Activated gamma-delta T cell treated with Interleukin-2 at 50 U/mL for 16 hours (primary cell): ENCODE measurements around the gene PABPN1.

Experiments
- DNase-seq: peaks from one replicate; pipeline ENCODE4 v3.0.0-alpha.2; 2020

PABPN1 gene

DNA sequence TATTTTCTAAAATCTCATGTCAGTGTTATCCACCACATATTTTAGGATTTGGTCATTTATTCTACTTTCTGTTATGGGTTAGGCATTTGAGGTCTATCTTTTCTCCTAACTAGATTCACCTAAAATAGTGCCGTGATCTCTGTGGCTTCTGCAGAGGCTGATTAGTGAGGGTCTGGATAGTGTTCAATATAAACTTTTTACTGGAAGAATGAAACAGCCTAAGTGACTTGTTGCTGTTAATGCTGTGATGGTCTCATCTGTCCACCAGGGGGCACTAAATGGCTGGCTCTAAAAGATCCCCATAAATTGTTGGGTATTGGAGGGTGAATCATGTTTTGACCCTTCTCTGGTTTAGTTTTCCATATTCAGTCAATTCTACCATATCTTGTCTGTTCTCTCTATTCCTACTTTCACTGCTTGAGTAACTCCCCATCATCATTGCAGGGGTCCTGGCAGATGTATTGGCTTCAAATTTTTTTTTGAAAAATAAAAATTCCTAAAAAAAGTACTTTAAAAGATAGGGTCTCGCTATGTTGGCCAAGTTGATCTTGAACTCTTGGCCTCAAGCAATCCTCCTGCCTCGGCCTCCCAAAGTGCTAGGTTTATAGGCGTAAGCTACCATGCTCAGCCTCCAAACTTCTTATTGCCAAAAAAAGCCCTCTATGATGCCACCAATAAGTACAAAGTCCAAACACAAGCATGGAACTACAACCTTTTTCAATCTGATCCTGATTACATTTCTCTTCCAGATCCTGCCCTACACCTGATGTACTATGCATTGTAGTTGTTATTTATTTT is 6.9 kb downstream of the PABPN1 start:
- peak; percentile 69 for DNase-seq

- DNase-seq: no peak
These were observed 14.4 kb downstream of the PABPN1 start for GRCh38 chr14:23335623-23336022.

DNA sequence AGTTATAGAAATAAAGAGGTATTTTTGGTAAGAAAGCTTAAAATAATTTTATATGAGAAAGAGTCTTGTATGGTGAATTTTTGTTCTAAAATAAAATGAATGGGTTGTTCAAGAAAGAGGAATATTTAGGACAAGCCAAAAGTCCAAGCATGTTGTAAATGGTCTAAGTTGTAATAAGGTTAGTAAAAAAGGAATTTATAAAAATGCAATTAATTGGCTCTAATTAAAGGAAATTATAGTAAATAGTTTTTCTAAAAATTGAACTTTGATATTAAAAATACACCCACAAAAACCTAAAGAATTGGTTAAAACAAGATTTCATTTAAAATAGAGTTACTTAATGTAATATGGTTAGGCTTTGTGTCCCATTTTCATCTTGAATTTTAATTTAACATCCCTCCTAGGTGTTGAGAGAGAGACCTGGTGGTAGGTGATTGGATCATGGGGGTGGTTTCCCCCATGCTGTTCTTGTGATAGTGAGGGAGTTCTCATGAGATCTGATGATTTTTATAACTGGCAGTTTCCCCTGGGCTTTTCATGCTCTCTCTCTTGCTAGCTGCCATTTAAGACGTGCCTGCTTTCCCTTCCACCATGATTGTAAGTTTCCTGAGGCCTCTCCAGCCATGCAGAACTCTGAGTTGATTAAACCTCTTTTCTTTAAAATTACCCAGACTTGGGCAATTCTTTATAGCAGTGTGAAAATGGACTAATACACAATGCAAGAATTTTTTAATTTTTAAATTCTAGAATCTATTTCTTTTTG is 18.4 kb downstream of the PABPN1 start:
- DNase-seq: no peak

GRCh38 chr14:23344481-23344880 is 23.2 kb downstream of the PABPN1 start:
- no peak for DNase-seq

GRCh38 chr14:23345987-23346692 is 24.9 kb downstream of the PABPN1 start:
- no peak for DNase-seq

DNA sequence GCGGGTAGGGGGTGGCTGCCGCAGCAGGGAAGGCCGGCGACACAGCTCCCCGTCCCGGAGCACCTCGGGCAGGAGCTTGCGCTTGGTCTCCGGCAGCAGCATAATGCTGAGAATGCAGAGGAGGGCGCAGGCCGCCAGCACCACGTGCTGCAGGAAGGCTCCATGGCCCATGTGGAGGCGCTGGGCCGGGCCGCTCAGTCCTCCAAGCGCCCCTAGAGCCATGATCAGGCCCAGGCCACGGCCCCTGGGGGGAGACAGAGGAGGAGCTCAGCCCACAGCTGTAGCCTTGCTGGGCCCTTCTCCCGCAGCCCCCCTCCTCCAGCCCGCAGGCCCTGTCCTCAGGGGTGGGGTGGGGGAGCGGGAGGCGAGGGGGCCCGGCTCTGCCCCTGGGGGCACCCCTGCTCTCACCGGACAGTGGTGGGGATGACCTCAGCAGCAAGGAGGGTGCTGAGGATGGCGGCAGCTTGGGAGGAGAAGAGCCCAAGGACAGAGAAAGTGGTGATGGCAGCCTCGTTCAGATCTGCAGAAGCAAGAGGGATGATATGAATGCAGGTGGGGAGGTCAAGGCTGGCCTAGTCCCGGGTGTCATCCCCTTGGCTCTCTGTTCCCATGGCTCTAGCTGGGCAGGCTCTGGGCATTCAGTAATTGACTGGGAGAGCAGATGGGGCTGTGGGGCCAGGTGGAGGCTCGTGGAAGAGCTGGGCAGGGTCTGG is 25.6 kb downstream of the PABPN1 start:
- no peak for DNase-seq

GRCh38 chr14:23347406-23348296 is 26.4 kb downstream of the PABPN1 start:
- no peak for DNase-seq

DNA sequence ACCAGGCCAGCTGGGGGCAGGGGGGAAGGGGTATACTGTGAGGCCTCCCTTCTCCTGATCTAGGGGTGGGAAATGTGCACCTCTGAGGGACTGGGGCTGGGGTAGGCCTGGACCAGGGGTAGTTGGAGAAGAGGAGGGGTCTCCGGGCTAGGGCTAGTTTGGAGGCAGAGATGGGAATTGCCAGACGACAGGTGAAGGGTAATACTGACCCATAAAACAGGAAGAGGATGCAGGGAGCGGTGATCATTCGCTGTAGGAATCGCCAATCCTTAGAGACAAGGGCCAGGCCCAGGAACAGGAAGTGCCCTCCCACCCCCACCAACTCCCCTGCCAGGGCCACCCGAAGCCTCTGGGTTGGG is 27.0 kb downstream of the PABPN1 start:
- no peak for DNase-seq

DNA sequence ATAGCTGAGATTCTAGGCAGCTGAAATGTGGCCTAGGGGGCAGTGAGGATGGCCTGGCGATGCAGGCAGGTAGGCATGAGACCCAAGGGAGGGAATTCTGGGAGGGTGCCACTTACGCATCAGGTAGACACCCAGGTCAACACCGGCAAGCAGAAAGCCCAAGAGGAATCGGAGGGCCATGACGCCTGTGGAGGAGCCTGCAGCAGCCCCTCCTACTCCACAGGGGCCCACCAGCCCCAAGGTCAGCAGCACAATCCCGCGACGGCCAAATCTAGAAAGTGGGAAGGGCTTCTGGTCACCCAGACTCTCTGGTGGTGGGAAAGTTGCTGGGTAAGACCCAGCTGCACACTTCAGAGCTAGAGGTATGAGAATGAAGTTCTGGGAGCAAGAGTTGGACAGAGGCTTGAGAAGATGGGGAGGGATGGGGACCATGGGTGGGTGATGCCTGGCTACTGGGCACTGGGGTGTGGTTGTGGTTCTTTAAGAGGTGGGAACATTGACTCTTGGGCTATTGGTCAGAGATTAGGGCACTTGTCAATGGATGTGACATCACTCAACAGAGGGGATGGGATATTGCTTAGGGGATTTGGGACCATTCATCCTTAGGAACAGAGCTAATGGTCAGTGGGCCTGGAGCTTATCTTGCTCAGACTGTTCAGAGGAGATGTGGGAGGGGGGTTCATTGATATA is 28.0 kb downstream of the PABPN1 start:
- DNase-seq: no peak

- DNase-seq: no peak
These were observed 30.6 kb downstream of the PABPN1 start for GRCh38 chr14:23351681-23352505.

- peak; percentile 29 for DNase-seq
These were observed 31.5 kb downstream of the PABPN1 start, which contains the start of gene SLC22A17 for GRCh38 chr14:23352506-23353432. SLC22A17 (minus strand) TSS chr14:23352887.

GRCh38 chr14:23353433-23353780 is 32.1 kb downstream of the PABPN1 start:
- DNase-seq: no peak

- no peak for DNase-seq
These were observed 33.7 kb downstream of the PABPN1 start for GRCh38 chr14:23354990-23355389.

- no peak for DNase-seq
These were observed 34.7 kb downstream of the PABPN1 start for GRCh38 chr14:23355871-23356435.

- DNase-seq: no peak
These were observed 35.4 kb downstream of the PABPN1 start for GRCh38 chr14:23356662-23357061.

GRCh38 chr14:23357261-23357660 is 36.0 kb downstream of the PABPN1 start:
- no peak for DNase-seq

- no peak for DNase-seq
These were observed 36.8 kb downstream of the PABPN1 start for GRCh38 chr14:23358042-23358441.

- DNase-seq: no peak
These were observed 37.4 kb downstream of the PABPN1 start for GRCh38 chr14:23358553-23359166.
